Stimulated activated naive CD8-positive, alpha-beta T cell treated with anti-CD3 and anti-CD28 coated beads, Interleukin-15, Interleukin-2, amounts not matched to agents 100 ng/mL and 50 ng/mL, for 24 hours (primary cell): Measurements from ENCODE around the gene ACOT7.

Experiments used
- H3K27ac Mint-ChIP-seq: one replicate; pipeline ENCODE4 v1.8.0; 2021; ENCODE audit warnings: mild to moderate bottlenecking, mixed read lengths
- H3K27me3 Mint-ChIP-seq: one replicate; pipeline ENCODE4 v1.8.0; 2021; ENCODE audit warnings: mixed read lengths
- H3K36me3 Mint-ChIP-seq: one replicate; pipeline ENCODE4 v1.8.0; 2021; ENCODE audit warnings: low read depth, mixed read lengths
- H3K4me1 Mint-ChIP-seq: one replicate; pipeline ENCODE4 v1.8.0; 2021; ENCODE audit warnings: low read depth, mixed read lengths
- H3K4me3 Mint-ChIP-seq: one replicate; pipeline ENCODE4 v1.8.0; 2021; ENCODE audit warnings: mild to moderate bottlenecking, mixed read lengths
- H3K9me3 Mint-ChIP-seq: one replicate; pipeline ENCODE4 v1.8.0; 2021; ENCODE audit warnings: mixed read lengths

Gene ACOT7

GRCh38 chr1:6334261-6334993, 59.1 kb downstream of the ACOT7 start:
- Mint-ChIP-seq H3K36me3 (peaks cover 8% of the 10 kb centered on the region), H3K9me3 (no peaks in the 10 kb centered on the region), H3K4me3 (no peak overlapping the region), H3K27ac (no peak overlapping the region), H3K4me1 (no peaks in the 10 kb centered on the region), H3K27me3 (no peaks in the 10 kb centered on the region)

GRCh38 chr1:6332821-6333220, 60.7 kb downstream of the ACOT7 start:
- Mint-ChIP-seq H3K36me3 (peaks cover 8% of the 10 kb centered on the region), H3K27ac (no peak overlapping the region), H3K27me3 (no peaks in the 10 kb centered on the region), H3K9me3 (no peaks in the 10 kb centered on the region), H3K4me3 (no peak overlapping the region), H3K4me1 (no peaks in the 10 kb centered on the region)

GRCh38 chr1:6331543-6332273, 61.9 kb downstream of the ACOT7 start:
- peaks cover 8% of the 10 kb centered on the region for H3K36me3 Mint-ChIP-seq

GRCh38 chr1:6330410-6330911, 63.1 kb downstream of the ACOT7 start:
- H3K9me3 Mint-ChIP-seq, result no peaks in the 10 kb centered on the region
- no peak overlapping the region for H3K27ac Mint-ChIP-seq
- no peaks in the 10 kb centered on the region for H3K27me3 Mint-ChIP-seq
- no peaks in the 10 kb centered on the region for H3K4me1 Mint-ChIP-seq
- no peak overlapping the region for H3K4me3 Mint-ChIP-seq
- H3K36me3 Mint-ChIP-seq, result peaks cover 10% of the 10 kb centered on the region

More at GRCh38 chr1:6331543-6332273, 61.9 kb downstream of the ACOT7 start:
- no peaks in the 10 kb centered on the region for H3K27me3 Mint-ChIP-seq
- no peak overlapping the region for H3K27ac Mint-ChIP-seq
- no peaks in the 10 kb centered on the region for H3K9me3 Mint-ChIP-seq
- no peaks in the 10 kb centered on the region for H3K4me1 Mint-ChIP-seq
- no peak overlapping the region for H3K4me3 Mint-ChIP-seq

GRCh38 chr1:6329851-6330250, 63.7 kb downstream of the ACOT7 start:
- Mint-ChIP-seq H3K27ac (no peak overlapping the region), H3K4me1 (no peaks in the 10 kb centered on the region), H3K4me3 (no peak overlapping the region)

GRCh38 chr1:6329396-6329795, 64.2 kb downstream of the ACOT7 start:
- Mint-ChIP-seq H3K4me1 (no peaks in the 10 kb centered on the region), H3K4me3 (no peak overlapping the region), H3K27me3 (no peaks in the 10 kb centered on the region), H3K9me3 (no peaks in the 10 kb centered on the region), H3K36me3 (peaks cover 12% of the 10 kb centered on the region), H3K27ac (no peak overlapping the region)

More at GRCh38 chr1:6329851-6330250, 63.7 kb downstream of the ACOT7 start:
- Mint-ChIP-seq H3K27me3 (no peaks in the 10 kb centered on the region), H3K36me3 (peaks cover 12% of the 10 kb centered on the region), H3K9me3 (no peaks in the 10 kb centered on the region)

GRCh38 chr1:6328696-6329095, 64.9 kb downstream of the ACOT7 start:
- no peaks in the 10 kb centered on the region for H3K4me1 Mint-ChIP-seq
- H3K4me3 Mint-ChIP-seq, result no peak overlapping the region
- no peaks in the 10 kb centered on the region for H3K27me3 Mint-ChIP-seq
- peaks cover 12% of the 10 kb centered on the region for H3K36me3 Mint-ChIP-seq
- H3K9me3 Mint-ChIP-seq, result no peaks in the 10 kb centered on the region
- H3K27ac Mint-ChIP-seq, result peak overlapping the region; percentile 12

- Mint-ChIP-seq H3K27me3 (no peaks in the 10 kb centered on the region), H3K36me3 (peaks cover 12% of the 10 kb centered on the region), H3K4me1 (no peaks in the 10 kb centered on the region), H3K4me3 (no peak overlapping the region), H3K9me3 (no peaks in the 10 kb centered on the region), H3K27ac (no peak overlapping the region)
These were observed 65.5 kb downstream of the ACOT7 start for GRCh38 chr1:6328091-6328490.

- peaks cover 4% of the 10 kb centered on the region for H3K36me3 Mint-ChIP-seq
- H3K27ac Mint-ChIP-seq, result no peak overlapping the region
- no peaks in the 10 kb centered on the region for H3K27me3 Mint-ChIP-seq
- no peaks in the 10 kb centered on the region for H3K4me1 Mint-ChIP-seq
- H3K9me3 Mint-ChIP-seq, result no peaks in the 10 kb centered on the region
- H3K4me3 Mint-ChIP-seq, result no peak overlapping the region
These were observed 68.1 kb downstream of the ACOT7 start for GRCh38 chr1:6325482-6325881.

- Mint-ChIP-seq H3K27me3 (no peaks in the 10 kb centered on the region), H3K36me3 (peaks cover 4% of the 10 kb centered on the region), H3K4me3 (no peak overlapping the region)
These were observed 71.4 kb downstream of the ACOT7 start for GRCh38 chr1:6322161-6322560.

GRCh38 chr1:6321205-6321604, 72.4 kb downstream of the ACOT7 start:
- Mint-ChIP-seq H3K9me3 (no peaks in the 10 kb centered on the region), H3K27ac (no peak overlapping the region), H3K27me3 (no peaks in the 10 kb centered on the region), H3K4me1 (no peaks in the 10 kb centered on the region), H3K36me3 (peaks cover 6% of the 10 kb centered on the region), H3K4me3 (no peak overlapping the region)

More at GRCh38 chr1:6322161-6322560, 71.4 kb downstream of the ACOT7 start:
- Mint-ChIP-seq H3K27ac (no peak overlapping the region), H3K9me3 (no peaks in the 10 kb centered on the region), H3K4me1 (no peaks in the 10 kb centered on the region)

- H3K4me3 Mint-ChIP-seq, result no peak overlapping the region
These were observed 76.3 kb downstream of the ACOT7 start for GRCh38 chr1:6317098-6317760.

GRCh38 chr1:6316240-6317097, 77.1 kb downstream of the ACOT7 start:
- Mint-ChIP-seq H3K27ac (no peak overlapping the region), H3K36me3 (peaks cover 7% of the 10 kb centered on the region), H3K27me3 (no peaks in the 10 kb centered on the region), H3K9me3 (no peaks in the 10 kb centered on the region), H3K4me3 (no peak overlapping the region), H3K4me1 (no peaks in the 10 kb centered on the region)

More at GRCh38 chr1:6317098-6317760, 76.3 kb downstream of the ACOT7 start:
- H3K9me3 Mint-ChIP-seq, result no peaks in the 10 kb centered on the region
- no peak overlapping the region for H3K27ac Mint-ChIP-seq
- H3K27me3 Mint-ChIP-seq, result no peaks in the 10 kb centered on the region
- H3K4me1 Mint-ChIP-seq, result no peaks in the 10 kb centered on the region
- H3K36me3 Mint-ChIP-seq, result peaks cover 7% of the 10 kb centered on the region

GRCh38 chr1:6314503-6314902, 79.1 kb downstream of the ACOT7 start:
- H3K36me3 Mint-ChIP-seq, result peaks cover 7% of the 10 kb centered on the region
- H3K9me3 Mint-ChIP-seq, result no peaks in the 10 kb centered on the region
- H3K4me3 Mint-ChIP-seq, result no peak overlapping the region
- H3K4me1 Mint-ChIP-seq, result no peaks in the 10 kb centered on the region
- H3K27me3 Mint-ChIP-seq, result no peaks in the 10 kb centered on the region
- no peak overlapping the region for H3K27ac Mint-ChIP-seq
